Measurements from ENCODE around the gene MAP4K3.

The MAP4K3 gene

GRCh38 chr2:39373181-39373802 is 63.8 kb downstream of the MAP4K3 start:
- ChIA-PET CTCF (interaction anchor here (0.6 kb wide), 1 partner anchor 26 kb away, joined by 3 read pairs; no protein-coding TSS in a partner anchor), POLR2A (no interaction called here)
- TF ChIP-seq ZNF114 (tag by site-specific recombination; IDR thresholded peaks at IDR 0.05) (no peak), ZNF146 (tag by site-specific recombination; IDR thresholded peaks at IDR 0.05) (peak; percentile 64; the same call in 1 of the 2 replicates), ZNF548 (tag by site-specific recombination; IDR thresholded peaks at IDR 0.05) (no peak), ZNF394 (tag by site-specific recombination; IDR thresholded peaks at IDR 0.05; ENCODE audit: borderline replicate concordance) (no peak), ZNF140 (tag by site-specific recombination; IDR thresholded peaks at IDR 0.05) (peak; percentile 36; the same call in 1 of the 2 replicates), ZSCAN23 (tag by site-specific recombination; IDR thresholded peaks at IDR 0.05) (no peak), ZNF558 (tag by site-specific recombination; IDR thresholded peaks at IDR 0.05) (no peak), GLI4 (tag by site-specific recombination; IDR thresholded peaks at IDR 0.05) (no peak)
- TF ChIP-seq, protein P1, sequence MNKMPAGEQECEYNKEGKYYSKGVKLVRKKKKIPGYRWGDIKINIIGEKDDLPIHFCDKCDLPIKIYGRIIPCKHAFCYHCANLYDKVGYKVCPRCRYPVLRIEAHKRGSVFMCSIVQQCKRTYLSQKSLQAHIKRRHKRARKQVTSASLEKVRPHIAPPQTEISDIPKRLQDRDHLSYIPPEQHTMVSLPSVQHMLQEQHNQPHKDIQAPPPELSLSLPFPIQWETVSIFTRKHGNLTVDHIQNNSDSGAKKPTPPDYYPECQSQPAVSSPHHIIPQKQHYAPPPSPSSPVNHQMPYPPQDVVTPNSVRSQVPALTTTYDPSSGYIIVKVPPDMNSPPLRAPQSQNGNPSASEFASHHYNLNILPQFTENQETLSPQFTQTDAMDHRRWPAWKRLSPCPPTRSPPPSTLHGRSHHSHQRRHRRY (tag by site-specific recombination; IDR thresholded peaks at IDR 0.05) = no peak
- TF ChIP-seq, protein P2, sequence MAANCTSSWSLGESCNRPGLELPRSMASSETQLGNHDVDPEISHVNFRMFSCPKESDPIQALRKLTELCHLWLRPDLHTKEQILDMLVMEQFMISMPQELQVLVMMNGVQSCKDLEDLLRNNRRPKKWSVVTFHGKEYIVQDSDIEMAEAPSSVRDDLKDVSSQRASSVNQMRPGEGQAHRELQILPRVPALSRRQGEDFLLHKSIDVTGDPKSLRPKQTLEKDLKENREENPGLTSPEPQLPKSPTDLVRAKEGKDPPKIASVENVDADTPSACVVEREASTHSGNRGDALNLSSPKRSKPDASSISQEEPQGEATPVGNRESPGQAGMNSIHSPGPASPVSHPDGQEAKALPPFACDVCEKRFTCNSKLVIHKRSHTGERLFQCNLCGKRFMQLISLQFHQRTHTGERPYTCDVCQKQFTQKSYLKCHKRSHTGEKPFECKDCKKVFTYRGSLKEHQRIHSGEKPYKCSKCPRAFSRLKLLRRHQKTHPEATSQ (tag by site-specific recombination; IDR thresholded peaks at IDR 0.05) = no peak
- Histone ChIP-seq H3K4me1 (ENCODE audit: control insufficient read depth, insufficient read depth, low read length) (peaks cover 5% of the 10 kb centered on the region; the same call in 1 of the 2 replicates), H3K9me3 (ENCODE audit: control insufficient read depth, insufficient read depth, low read depth, low read length) (no peaks in the 10 kb centered on the region), H3K4me3 (ENCODE audit: low read depth, low read length) (no peak overlapping the region), H3K36me3 (ENCODE audit: control insufficient read depth in 2 of 2, insufficient read depth in 1 of 2, low read length in 2 of 2) (peaks cover 0 to 6% of the 10 kb centered on the region in 2 experiments; a peak in 1 of 3 replicates), H3K27ac (ENCODE audit: extremely low read depth, low read depth, low read length) (no peak overlapping the region)

DNA sequence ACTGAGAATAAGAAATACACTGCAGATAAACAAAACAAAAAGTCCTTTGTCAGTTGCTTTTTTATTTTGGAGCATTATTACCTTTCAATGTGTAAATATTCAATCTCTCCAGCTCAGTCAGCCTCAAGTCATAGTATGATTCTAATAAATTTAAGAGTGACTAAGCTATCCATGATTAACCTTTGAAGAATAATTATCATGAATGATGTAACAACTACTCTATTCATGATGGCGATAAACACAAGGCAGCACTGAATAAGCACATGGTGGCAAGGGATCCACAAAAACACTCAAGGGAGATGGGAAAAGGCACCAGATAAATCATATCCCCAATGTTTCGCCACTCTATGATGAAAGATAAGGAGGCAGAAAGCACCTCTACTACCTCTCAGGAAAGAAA is 67.0 kb downstream of the MAP4K3 start:
- H3K4me1 ChIP-seq (ENCODE audit: control insufficient read depth, insufficient read depth, low read length) = peaks cover 5% of the 10 kb centered on the region; the same call in 1 of the 2 replicates
- ChIA-PET POLR2A (no interaction called here), CTCF (interaction anchor here (0.7 to 2.0 kb wide), 2 partner anchors 10 to 228 kb away, joined by 3 to 7 read pairs; no protein-coding TSS in a partner anchor)
- no peaks in the 10 kb centered on the region for H3K36me3 ChIP-seq (ENCODE audit: control insufficient read depth in 2 of 2, insufficient read depth in 1 of 2, low read length in 2 of 2)
- no peak for TF ChIP-seq ZNF324 (tag by site-specific recombination; IDR thresholded peaks at IDR 0.05)
- no peak for TF ChIP-seq ZNF692 (tag by site-specific recombination; IDR thresholded peaks at IDR 0.05)
- TF ChIP-seq SP7 (tag by site-specific recombination; IDR thresholded peaks at IDR 0.05) = no peak
- TF ChIP-seq ZNF23 (tag by site-specific recombination; IDR thresholded peaks at IDR 0.05; ENCODE audit: borderline replicate concordance) = no peak
- no peak for TF ChIP-seq TCF7L2 (IDR thresholded peaks at IDR 0.05; ENCODE audit: borderline replicate concordance, low read depth, low read length)
- no peak for TF ChIP-seq INSM2 (tag by site-specific recombination; IDR thresholded peaks at IDR 0.05)
- TF ChIP-seq ZNF473 (tag by site-specific recombination; IDR thresholded peaks at IDR 0.05) = no peak
- no peak for TF ChIP-seq MZF1 (tag by site-specific recombination; IDR thresholded peaks at IDR 0.05; ENCODE audit: borderline replicate concordance)
- no peak for TF ChIP-seq ZNF341 (tag by site-specific recombination; IDR thresholded peaks at IDR 0.05; ENCODE audit: low read depth)
- TF ChIP-seq ZIC2 (tag by site-specific recombination; IDR thresholded peaks at IDR 0.05) = no peak
- no peak for TF ChIP-seq ZEB2 (tag by site-specific recombination; IDR thresholded peaks at IDR 0.05)
- no peaks in the 10 kb centered on the region for H3K9me3 ChIP-seq (ENCODE audit: control insufficient read depth, insufficient read depth, low read depth, low read length)
- H3K4me3 ChIP-seq (ENCODE audit: low read depth, low read length) = no peak overlapping the region
- no peak overlapping the region for H3K27ac ChIP-seq (ENCODE audit: extremely low read depth, low read depth, low read length)
